Memory B cell (primary cell): ENCODE results near the gene ADCK1.

Experiments
- ATAC-seq: fragments of 150-1000 bp; cut with Tn5 transposase; 2 replicates; pipeline ENCODE4 v1.10.0; 2021; ENCODE audit warnings: low read depth, mild to moderate bottlenecking, moderate library complexity
- DNase-seq, 2 donors: peaks; one replicate each; pipeline ENCODE4 v3.0.0; 2022; ENCODE audit warnings: low spot score in 2 of 2
- H3K27ac Mint-ChIP-seq: one replicate; pipeline ENCODE4 v1.8.0; 2022; ENCODE audit warnings: mild to moderate bottlenecking, moderate library complexity, mixed read lengths
- H3K27me3 Mint-ChIP-seq: one replicate; pipeline ENCODE4 v1.8.0; 2022; ENCODE audit warnings: mixed read lengths
- H3K36me3 Mint-ChIP-seq: one replicate; pipeline ENCODE4 v1.8.0; 2022; ENCODE audit warnings: mild to moderate bottlenecking, mixed read lengths
- H3K4me1 Mint-ChIP-seq: one replicate; pipeline ENCODE4 v1.8.0; 2022; ENCODE audit warnings: mixed read lengths
- H3K4me3 Mint-ChIP-seq: one replicate; pipeline ENCODE4 v1.8.0; 2022; ENCODE audit warnings: mild to moderate bottlenecking, moderate library complexity, mixed read lengths
- H3K9me3 Mint-ChIP-seq: one replicate; pipeline ENCODE4 v1.8.0; 2022; ENCODE audit warnings: mixed read lengths

Gene ADCK1

GRCh38 chr14:77976591-77976990 lies 176.7 kb downstream of the ADCK1 start:
- Mint-ChIP-seq H3K27me3 (peaks cover 24% of the 10 kb centered on the region), H3K4me3 (no peak overlapping the region), H3K27ac (no peak overlapping the region), H3K9me3 (no peaks in the 10 kb centered on the region), H3K4me1 (peaks cover 5% of the 10 kb centered on the region), H3K36me3 (peaks cover 2% of the 10 kb centered on the region)
- DNase-seq (no peak), ATAC-seq (no peak)

GRCh38 chr14:77979171-77979570 lies 179.3 kb downstream of the ADCK1 start:
- Mint-ChIP-seq H3K27ac (no peak overlapping the region), H3K36me3 (peaks cover 2% of the 10 kb centered on the region), H3K4me1 (peaks cover 5% of the 10 kb centered on the region), H3K27me3 (peaks cover 24% of the 10 kb centered on the region), H3K9me3 (no peaks in the 10 kb centered on the region), H3K4me3 (no peak overlapping the region)
- ATAC-seq (no peak), DNase-seq (no peak)

GRCh38 chr14:77979666-77980351 lies 179.9 kb downstream of the ADCK1 start:
- DNase-seq (no peak), ATAC-seq (no peak)
- peaks cover 5% of the 10 kb centered on the region for H3K4me1 Mint-ChIP-seq
- H3K9me3 Mint-ChIP-seq, result no peaks in the 10 kb centered on the region
- no peak overlapping the region for H3K4me3 Mint-ChIP-seq
- peaks cover 2% of the 10 kb centered on the region for H3K36me3 Mint-ChIP-seq
- no peak overlapping the region for H3K27ac Mint-ChIP-seq
- H3K27me3 Mint-ChIP-seq, result peaks cover 24% of the 10 kb centered on the region

GRCh38 chr14:77980475-77981321 lies 180.8 kb downstream of the ADCK1 start:
- ATAC-seq, result no peak
- Mint-ChIP-seq H3K27ac (no peak overlapping the region), H3K4me3 (no peak overlapping the region), H3K4me1 (peaks cover 5% of the 10 kb centered on the region), H3K9me3 (no peaks in the 10 kb centered on the region), H3K27me3 (peaks cover 26% of the 10 kb centered on the region), H3K36me3 (peaks cover 2% of the 10 kb centered on the region)
- no peak for DNase-seq
